ENCODE measurements around the gene APBB2.
A peak's percentile ranks its signal among the peaks of the same experiment; 100 is the strongest.

Gene APBB2

DNA sequence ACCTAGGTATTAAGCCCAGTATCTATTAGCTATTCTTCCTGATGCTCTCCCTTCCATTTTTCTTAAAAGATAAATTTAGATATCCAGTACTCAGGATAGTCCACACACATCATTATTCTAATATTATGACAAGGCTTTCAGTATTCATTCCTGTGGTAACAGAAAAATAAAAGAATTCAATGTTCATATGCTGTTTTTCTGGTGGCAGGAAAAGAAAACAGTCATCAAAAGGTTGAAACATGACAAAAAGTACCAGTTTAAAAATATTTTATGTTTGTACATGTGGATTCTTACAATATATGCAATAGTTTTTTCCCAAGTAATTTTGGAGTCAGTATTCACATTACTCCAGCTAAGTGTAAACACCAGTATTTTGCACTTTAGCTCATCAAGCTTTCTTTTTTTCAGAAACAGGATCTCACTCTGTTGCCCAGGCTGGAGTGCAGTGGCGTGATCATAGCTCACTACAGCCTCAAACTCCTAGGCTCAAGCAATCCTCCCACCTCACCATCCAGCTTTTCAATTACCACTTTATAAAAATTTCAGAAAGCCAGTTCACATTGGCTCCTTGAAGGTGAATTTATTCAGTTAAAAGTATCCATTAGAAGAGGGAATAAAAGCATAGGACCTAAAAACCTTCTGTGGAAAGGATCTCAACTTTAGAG lies 2.3 kb downstream of the APBB2 start:
- DNase-seq (ENCODE audit: low read depth in 1 of 2, low spot score in 1 of 2) = no peak
- in situ Hi-C loops (cut with HindIII; ENCODE audit: low pct_unique_long_range_greater_than_20kb, low sequenced_read_pairs) = no loop called here
- no peak for TF ChIP-seq JUND (IDR thresholded peaks at IDR 0.05; ENCODE audit: low read depth)

DNA sequence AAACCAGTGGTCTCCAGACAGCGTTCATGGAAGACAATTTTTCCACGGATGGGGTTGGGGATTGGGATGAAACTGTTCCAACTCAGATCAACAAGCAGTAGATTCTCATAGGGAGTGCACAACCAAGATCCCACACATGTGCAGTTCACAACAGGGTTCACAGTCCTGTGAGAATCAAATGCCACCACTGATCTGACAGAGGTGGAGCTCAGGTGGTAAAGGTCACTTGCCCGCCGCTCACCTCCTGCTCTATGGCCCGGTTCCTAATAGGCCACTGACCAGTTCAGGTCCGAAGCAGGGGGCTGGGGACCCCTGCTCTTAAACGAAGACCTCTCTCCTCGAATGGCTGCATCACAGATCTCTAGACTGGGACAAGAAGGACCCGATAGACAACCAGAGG lies 4.4 kb downstream of the APBB2 start:
- in situ Hi-C loops (cut with HindIII; ENCODE audit: low pct_unique_long_range_greater_than_20kb, low sequenced_read_pairs) = no loop called here

DNA sequence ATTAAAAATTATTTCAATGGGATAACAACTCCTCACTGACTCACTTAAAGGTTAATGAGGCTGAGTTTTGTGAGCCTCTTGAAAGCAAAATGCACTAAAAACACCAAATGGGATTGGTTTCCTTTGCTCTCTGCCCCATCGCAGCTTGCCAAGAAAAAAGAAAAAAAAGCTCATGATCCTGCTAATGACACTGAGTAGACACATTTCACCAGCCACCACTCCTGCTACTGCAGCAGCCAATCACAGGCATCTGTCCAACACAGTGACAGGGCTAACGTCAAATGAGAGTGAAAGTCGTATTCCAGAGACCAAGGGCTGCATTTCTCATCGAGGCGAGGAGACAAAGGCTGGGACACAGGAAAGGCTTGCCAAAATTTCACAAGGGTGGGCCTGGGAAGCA lies 5.2 kb downstream of the APBB2 start:
- in situ Hi-C loops (cut with HindIII; ENCODE audit: low pct_unique_long_range_greater_than_20kb, low sequenced_read_pairs) = no loop called here
- DNase-seq (ENCODE audit: low read depth in 1 of 2, low spot score in 1 of 2) = peak; percentile 54 to 78
- TF ChIP-seq JUND (IDR thresholded peaks at IDR 0.05; ENCODE audit: low read depth) = no peak

More for the DNA sequence above, 4.4 kb downstream of the APBB2 start:
- no peak for DNase-seq (ENCODE audit: low read depth in 1 of 2, low spot score in 1 of 2)
- TF ChIP-seq JUND (IDR thresholded peaks at IDR 0.05; ENCODE audit: low read depth) = no peak

DNA sequence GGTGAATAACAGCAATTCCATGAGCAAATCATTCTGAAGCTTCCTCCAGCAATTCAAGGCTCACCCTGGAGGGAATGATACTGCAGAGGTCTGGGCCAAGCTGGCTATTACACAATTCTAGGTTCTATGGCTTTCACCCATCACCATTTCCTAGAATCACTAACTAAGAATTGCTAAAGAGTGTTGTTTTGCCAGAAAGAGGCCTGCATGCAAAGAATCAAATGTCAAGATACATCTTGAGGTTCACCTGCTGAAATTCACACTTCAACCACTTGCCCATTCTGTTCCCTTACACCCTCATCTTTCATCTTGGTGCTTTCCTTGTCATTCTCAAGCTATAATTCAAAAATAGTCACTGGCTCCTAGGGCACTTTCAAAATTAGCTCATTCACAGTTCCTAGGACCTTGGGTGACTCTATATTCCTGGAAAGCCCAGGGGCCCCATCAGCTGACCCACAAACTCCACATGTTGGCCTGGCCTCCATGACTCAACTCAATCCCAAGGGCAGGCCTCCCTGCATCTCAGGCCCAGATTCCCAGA lies 7.0 kb downstream of the APBB2 start:
- TF ChIP-seq JUND (IDR thresholded peaks at IDR 0.05; ENCODE audit: low read depth) = no peak
- no peak for DNase-seq (ENCODE audit: low read depth in 1 of 2, low spot score in 1 of 2)
- in situ Hi-C loops (cut with HindIII; ENCODE audit: low pct_unique_long_range_greater_than_20kb, low sequenced_read_pairs) = no loop called here

DNA sequence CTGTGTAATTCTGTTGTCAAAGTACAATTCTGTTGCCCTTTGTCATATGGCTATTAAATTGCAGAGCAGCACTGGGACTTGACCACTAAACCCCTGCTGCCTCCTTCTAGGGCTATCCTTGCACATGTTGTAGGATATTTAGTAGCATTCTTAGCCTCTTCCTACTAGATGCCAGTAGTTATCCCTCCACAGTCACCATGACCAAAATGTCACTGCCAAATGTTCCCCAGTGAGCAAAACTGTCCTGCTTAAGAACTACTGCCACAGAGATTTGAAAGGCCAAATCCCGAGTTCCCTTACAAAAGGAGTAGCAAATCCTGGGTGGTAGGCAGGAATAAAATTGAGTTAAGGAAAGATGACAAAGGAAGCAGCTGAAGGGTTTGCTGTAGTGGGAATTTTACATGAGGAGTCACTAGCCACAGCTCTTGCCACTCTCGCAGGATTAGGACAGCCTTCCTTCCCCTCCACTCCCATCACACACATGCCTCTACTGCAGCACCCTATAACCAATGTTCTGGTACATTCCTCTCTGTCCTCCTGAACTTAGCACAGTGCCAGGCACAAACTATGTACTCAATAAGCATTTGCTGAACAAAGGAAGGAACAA lies 8.4 kb downstream of the APBB2 start:
- no peak for DNase-seq (ENCODE audit: low read depth in 1 of 2, low spot score in 1 of 2)
- in situ Hi-C loops (cut with HindIII; ENCODE audit: low pct_unique_long_range_greater_than_20kb, low sequenced_read_pairs) = no loop called here

DNA sequence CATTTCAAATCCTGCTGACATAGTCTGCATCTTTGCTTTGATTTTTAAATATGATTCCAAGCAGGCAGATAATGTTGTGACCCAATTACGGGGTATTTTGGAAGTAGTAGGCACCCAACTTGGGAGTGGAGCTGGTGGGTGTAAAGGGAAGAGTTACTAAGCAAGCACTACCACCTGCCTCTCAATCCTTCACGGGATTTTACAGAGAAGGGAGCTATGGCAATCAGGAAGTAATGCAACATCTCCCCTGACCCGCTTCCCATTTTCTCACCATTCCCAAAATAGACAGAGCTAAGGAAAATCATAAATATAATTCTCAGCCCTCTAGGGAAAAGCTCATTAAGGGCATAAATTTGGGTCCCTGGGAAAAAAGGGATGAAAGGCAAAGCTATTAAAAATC lies 9.2 kb downstream of the APBB2 start:
- no peak for DNase-seq (ENCODE audit: low read depth in 1 of 2, low spot score in 1 of 2)
- TF ChIP-seq JUND (IDR thresholded peaks at IDR 0.05; ENCODE audit: low read depth) = no peak
- in situ Hi-C loops (cut with HindIII; ENCODE audit: low pct_unique_long_range_greater_than_20kb, low sequenced_read_pairs) = no loop called here

More for the DNA sequence above, 8.4 kb downstream of the APBB2 start:
- no peak for TF ChIP-seq JUND (IDR thresholded peaks at IDR 0.05; ENCODE audit: low read depth)

DNA sequence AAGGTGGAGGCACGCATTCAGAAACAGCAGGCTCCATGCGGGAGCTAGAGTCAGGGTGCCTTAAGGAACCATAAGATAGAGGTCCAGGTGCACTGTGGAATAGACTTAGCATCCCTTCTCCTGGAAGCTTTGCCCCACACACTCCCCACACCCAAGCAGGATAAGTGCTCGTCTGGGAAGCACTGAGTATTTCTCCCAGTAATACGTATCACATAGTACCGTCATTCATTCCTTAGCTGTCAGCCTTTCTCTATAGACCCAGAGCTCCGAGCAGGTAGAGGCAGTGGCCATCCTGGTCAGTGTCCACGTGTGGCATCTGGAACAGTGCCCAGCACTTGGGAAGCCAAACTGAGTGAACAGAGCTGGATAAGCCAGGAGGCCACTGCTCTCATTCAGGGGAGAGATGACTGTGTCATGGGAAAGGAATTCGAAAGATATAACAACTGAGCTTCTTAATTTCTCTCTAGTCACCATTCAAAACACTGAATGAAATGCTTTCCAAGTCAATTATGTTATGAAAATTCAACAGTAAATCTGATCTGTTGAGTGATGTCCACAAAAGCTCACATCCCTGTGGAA lies 9.9 kb downstream of the APBB2 start:
- in situ Hi-C loops (cut with HindIII; ENCODE audit: low pct_unique_long_range_greater_than_20kb, low sequenced_read_pairs) = no loop called here
- TF ChIP-seq JUND (IDR thresholded peaks at IDR 0.05; ENCODE audit: low read depth) = no peak
- DNase-seq (ENCODE audit: low read depth in 1 of 2, low spot score in 1 of 2) = peak in 1 of 2 experiments; percentile 6

DNA sequence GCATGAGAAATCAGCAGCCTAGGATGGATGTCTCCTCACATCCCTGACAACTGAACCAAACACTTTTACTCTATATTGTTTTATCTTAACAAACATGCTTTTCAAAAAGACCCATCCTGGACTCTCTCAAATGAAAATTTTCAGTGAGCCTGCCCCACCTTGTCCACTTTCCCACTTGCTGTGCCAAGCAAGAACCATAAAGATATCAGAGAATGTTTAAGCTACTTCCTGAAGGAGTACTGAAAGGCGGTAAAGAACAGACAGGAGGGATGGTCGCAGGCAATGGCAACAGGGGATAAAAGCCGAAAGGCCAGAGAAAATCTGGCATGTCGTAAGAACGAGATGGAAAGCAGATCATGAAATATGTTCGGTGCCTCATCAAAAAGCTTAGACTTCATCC lies 10.5 kb downstream of the APBB2 start:
- TF ChIP-seq JUND (IDR thresholded peaks at IDR 0.05; ENCODE audit: low read depth) = no peak
- in situ Hi-C loops (cut with HindIII; ENCODE audit: low pct_unique_long_range_greater_than_20kb, low sequenced_read_pairs) = no loop called here
- DNase-seq (ENCODE audit: low read depth in 1 of 2, low spot score in 1 of 2) = no peak

DNA sequence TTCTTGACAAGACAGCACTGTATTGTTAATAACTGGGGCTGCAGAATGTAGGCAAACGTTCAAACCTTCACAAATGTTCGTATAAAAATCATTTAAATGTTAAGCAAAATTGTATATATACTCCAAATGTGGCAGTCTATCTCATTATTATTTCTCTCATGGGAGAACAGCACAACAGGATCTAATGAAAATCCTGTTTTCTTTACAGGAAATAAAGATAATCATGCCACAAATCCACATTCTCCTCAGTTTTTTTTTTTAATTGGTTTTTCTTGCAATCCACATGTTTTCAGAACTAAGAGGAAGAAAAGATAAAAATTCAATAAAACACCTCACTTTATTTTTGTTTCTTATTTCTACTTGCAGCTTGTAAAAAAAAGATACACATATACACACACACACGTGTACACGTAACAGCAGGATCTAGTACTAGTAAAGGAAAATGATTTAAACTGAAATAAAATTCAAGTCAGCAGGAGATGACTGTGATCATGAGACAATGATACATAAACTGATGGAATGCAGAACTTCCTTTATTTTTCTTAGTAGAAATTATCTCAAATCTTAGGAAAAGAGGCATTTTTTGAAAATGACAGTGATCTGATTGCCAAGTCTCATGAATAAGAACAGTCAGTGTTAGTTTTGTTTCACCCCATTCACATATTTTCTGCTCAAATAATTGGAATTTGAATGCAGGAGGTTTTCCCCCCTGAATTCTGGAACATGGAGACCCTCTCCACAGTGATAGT lies 11.3 kb downstream of the APBB2 start:
- no peak for TF ChIP-seq JUND (IDR thresholded peaks at IDR 0.05; ENCODE audit: low read depth)
- in situ Hi-C loops (cut with HindIII; ENCODE audit: low pct_unique_long_range_greater_than_20kb, low sequenced_read_pairs) = no loop called here
- no peak for DNase-seq (ENCODE audit: low read depth in 1 of 2, low spot score in 1 of 2)

DNA sequence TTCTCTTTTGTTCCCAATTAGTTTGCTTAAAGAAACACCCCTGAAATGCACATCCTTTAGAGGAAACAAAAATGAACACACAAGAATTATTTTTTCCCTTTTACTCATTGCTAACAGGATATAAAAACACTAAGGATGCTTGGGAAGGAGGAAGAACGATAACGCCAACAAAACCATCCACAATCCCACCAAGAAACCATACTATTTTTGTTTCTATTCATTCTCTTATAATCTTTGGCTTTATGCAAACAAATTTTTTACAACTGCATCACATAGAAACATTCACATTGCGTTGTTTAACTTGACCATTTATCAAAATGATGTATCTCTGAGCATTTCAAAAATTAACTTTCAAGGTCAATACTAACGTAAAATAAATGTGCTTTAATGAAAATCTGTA lies 12.0 kb downstream of the APBB2 start:
- no peak for DNase-seq (ENCODE audit: low read depth in 1 of 2, low spot score in 1 of 2)
- in situ Hi-C loops (cut with HindIII; ENCODE audit: low pct_unique_long_range_greater_than_20kb, low sequenced_read_pairs) = no loop called here
- no peak for TF ChIP-seq JUND (IDR thresholded peaks at IDR 0.05; ENCODE audit: low read depth)

DNA sequence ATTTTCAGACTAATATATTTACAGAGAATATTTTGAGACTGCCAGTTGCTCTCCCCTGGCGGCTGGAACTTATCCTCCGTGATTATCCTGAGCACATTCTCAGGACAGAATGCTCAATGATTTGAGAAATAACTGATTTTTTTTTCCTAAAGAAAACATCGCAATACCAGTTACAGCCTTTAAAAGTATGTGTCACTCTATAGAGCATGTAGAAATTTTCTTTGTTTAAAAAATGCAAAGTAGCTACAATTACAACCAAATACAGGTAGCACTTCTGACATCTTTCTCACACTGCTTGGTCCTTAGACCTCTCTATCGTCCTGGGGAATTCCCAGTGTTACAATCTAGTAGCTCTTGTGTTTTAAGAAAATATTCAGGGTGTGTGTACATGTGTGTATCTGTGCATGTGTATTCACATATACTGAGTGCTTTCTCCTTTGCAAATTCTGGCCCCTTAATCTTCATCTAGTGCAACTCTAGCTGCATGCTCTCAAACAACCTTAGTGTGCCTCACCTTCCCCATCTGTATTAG lies 13.8 kb downstream of the APBB2 start:
- in situ Hi-C loops (cut with HindIII; ENCODE audit: low pct_unique_long_range_greater_than_20kb, low sequenced_read_pairs) = no loop called here

DNA sequence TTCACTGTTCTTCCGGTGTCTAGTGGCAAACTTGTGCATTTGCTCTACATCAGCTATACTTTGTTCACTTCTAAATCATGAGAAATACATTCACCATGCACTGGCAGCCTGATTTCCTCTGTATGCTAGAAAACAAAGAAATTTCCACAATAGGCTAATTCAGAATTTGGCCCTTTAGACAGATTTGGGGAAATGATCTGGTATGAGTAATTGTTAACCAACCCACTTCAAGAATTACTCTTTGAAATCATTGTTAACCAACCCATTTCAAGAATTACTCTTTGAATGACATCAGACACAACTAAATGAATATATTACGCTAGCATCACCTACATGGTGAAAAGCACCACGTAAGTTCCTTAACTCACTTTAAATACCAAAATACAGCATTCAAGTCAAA lies 14.6 kb downstream of the APBB2 start:
- no peak for TF ChIP-seq JUND (IDR thresholded peaks at IDR 0.05; ENCODE audit: low read depth)
- no peak for DNase-seq (ENCODE audit: low read depth in 1 of 2, low spot score in 1 of 2)
- in situ Hi-C loops (cut with HindIII; ENCODE audit: low pct_unique_long_range_greater_than_20kb, low sequenced_read_pairs) = no loop called here

More for the DNA sequence above, 13.8 kb downstream of the APBB2 start:
- TF ChIP-seq JUND (IDR thresholded peaks at IDR 0.05; ENCODE audit: low read depth) = no peak
- DNase-seq (ENCODE audit: low read depth in 1 of 2, low spot score in 1 of 2) = no peak

Measured in T47D (cell line).